Duodenal mucosa (tissue), 2 donors: Measurements from ENCODE around the gene PPP1R14D.

ENCODE experiments used
- H3K27ac ChIP-seq: one replicate; pipeline ENCODE4 v1.7.0; 2013; ENCODE audit warnings: low read depth, low read length
- H3K27me3 ChIP-seq, 2 donors: one replicate each; pipeline ENCODE4 v1.7.0; 2013; ENCODE audit warnings: low read length in 2 of 2, control low read depth in 1 of 2; ENCODE audit not compliant: insufficient read depth in 2 of 2, control insufficient read depth in 1 of 2
- H3K36me3 ChIP-seq, 2 donors: one replicate each; pipeline ENCODE4 v1.7.0; 2013; ENCODE audit warnings: low read length in 2 of 2, control low read depth in 1 of 2; ENCODE audit not compliant: insufficient read depth in 2 of 2, control insufficient read depth in 1 of 2
- H3K4me1 ChIP-seq, 2 donors: one replicate each; pipeline ENCODE4 v1.7.0; 2013; ENCODE audit warnings: low read length in 2 of 2, control low read depth in 1 of 2; ENCODE audit not compliant: insufficient read depth in 2 of 2, control insufficient read depth in 1 of 2
- H3K4me3 ChIP-seq, 2 donors: one replicate each; pipeline ENCODE4 v1.7.0; 2013; ENCODE audit warnings: low read length in 2 of 2, low read depth in 1 of 2
- H3K9ac ChIP-seq, 2 donors: one replicate each; pipeline ENCODE4 v1.7.0; 2013; ENCODE audit warnings: low read length in 2 of 2, low read depth in 1 of 2
- H3K9me3 ChIP-seq, 2 donors: one replicate each; pipeline ENCODE4 v1.7.0; 2013; ENCODE audit warnings: low read length in 2 of 2, control low read depth in 1 of 2; ENCODE audit not compliant: control insufficient read depth in 1 of 2

Gene PPP1R14D

DNA sequence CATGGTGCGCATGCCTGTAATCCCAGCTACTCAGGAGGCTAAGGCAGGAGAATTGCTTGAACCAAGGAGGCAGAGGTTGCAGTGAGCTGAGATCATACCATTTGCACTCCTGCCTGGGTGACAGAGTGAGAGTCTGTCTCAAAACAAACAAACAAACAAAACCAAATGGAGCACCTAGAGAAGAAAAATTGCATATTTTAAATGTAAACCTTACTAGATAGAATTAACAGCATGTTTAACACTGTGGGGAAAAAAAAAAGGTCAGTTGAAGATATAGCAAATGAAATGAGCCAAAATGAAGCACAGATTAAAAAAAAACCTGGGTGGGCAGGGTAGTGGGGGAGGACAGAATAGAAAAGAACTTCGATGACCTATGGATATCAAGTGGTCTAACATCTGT, 7.3 kb downstream of the PPP1R14D start:
- Histone ChIP-seq H3K9me3 (no peaks in the 10 kb centered on the region), H3K9ac (no peak overlapping the region), H3K36me3 (no peaks in the 10 kb centered on the region), H3K27ac (no peak overlapping the region), H3K4me1 (peaks cover 0 to 17% of the 10 kb centered on the region in 2 donors), H3K4me3 (no peak overlapping the region), H3K27me3 (no peaks in the 10 kb centered on the region)

DNA sequence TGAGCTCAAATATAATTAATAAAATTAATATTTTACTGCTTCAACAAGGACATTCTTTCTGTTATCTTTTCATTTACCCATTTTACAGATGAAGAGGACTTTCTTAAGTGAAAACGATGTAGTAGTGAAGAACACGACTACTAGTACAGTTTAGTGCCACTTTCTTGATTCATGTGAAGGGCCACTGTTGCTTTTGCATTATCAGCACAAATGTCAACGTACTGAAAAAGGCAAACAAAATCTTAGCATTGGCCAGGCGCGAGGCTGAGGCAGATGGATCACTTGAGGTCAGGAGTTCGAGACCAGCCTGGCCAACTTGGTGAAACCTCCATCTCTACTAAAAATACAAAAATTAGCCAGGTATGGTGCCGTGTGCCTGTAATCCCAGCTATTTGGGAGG, 9.5 kb downstream of the PPP1R14D start:
- Histone ChIP-seq H3K27ac (no peak overlapping the region), H3K9me3 (no peaks in the 10 kb centered on the region), H3K36me3 (peaks cover 15 to 18% of the 10 kb centered on the region in 2 donors), H3K27me3 (no peaks in the 10 kb centered on the region), H3K4me3 (no peak overlapping the region), H3K4me1 (no peaks in the 10 kb centered on the region), H3K9ac (no peak overlapping the region)

DNA sequence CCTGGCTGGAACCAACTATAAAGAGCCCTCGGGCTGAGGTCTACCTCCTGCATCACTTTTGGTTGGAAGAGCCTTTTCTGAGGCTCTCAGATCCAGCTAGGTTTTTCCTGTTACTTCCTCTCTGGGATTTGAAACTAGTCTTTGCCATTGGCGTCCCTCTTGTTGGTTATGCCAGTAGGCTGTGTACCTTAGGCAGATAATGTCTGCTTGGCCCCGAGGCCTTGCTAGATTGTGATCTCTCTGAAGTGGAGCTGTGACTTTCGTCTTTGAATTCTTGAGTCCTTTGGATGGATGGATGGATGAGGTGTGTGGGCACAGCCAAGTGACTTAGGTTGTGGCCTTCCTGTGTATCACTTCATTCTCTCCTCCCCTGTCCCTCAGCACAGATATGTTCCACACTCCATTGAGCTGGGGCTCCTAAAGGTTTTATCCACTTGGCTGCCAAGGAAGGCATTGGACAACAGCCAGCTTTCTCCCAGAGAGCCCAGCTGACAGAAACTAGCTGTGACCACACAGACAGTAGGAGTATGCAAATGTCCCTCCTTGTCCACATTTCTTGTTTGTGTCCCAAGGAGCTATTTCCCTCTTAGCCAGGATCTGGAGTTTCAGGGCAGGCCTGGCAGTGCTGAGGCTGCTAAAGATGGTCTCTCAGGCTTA, 13.3 kb downstream of the PPP1R14D start:
- H3K9ac ChIP-seq, result no peak overlapping the region
- no peak overlapping the region for H3K27ac ChIP-seq

DNA sequence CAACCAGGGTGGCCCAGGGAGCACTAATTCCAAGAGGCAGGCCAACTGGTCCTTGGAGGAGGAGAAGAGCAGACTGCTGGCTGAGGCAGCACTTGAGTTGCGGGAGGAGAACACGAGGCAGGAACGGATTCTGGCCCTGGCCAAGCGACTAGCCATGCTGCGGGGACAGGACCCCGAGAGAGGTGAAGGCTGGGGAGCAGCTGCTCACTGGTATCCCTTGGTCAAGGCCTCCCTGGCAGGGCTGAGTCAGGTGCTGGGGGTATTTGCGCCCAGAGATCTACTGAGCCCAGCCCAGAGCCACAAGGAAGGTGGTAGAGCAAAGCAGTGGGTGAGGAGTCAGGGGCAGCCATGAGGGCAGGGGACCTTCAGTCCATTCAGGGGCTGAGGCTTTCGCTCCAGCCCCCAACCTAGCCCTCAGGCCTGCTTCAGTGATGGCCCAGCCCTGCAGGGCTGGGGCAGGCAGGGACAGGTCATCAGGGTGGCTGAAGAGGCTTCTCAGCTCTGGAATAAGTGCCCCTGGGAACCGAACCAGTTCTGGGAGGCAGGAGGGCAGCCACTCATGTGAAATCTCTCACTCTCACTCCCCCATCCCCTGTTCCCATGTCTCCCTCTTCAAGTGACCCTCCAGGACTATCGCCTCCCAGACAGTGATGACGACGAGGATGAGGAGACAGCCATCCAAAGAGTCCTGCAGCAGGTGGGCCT, 15.6 kb downstream of the PPP1R14D start:
- Histone ChIP-seq H3K36me3 (peaks cover 30 to 52% of the 10 kb centered on the region in 2 donors), H3K9ac (no peak overlapping the region), H3K27me3 (no peaks in the 10 kb centered on the region), H3K9me3 (no peaks in the 10 kb centered on the region), H3K4me3 (no peak overlapping the region), H3K4me1 (peaks cover 11 to 22% of the 10 kb centered on the region in 2 donors), H3K27ac (no peak overlapping the region)

More for the DNA sequence above, 13.3 kb downstream of the PPP1R14D start:
- Histone ChIP-seq H3K4me3 (no peak overlapping the region), H3K27me3 (no peaks in the 10 kb centered on the region), H3K4me1 (no peaks in the 10 kb centered on the region), H3K9me3 (no peaks in the 10 kb centered on the region), H3K36me3 (peaks cover 30 to 46% of the 10 kb centered on the region in 2 donors)

DNA sequence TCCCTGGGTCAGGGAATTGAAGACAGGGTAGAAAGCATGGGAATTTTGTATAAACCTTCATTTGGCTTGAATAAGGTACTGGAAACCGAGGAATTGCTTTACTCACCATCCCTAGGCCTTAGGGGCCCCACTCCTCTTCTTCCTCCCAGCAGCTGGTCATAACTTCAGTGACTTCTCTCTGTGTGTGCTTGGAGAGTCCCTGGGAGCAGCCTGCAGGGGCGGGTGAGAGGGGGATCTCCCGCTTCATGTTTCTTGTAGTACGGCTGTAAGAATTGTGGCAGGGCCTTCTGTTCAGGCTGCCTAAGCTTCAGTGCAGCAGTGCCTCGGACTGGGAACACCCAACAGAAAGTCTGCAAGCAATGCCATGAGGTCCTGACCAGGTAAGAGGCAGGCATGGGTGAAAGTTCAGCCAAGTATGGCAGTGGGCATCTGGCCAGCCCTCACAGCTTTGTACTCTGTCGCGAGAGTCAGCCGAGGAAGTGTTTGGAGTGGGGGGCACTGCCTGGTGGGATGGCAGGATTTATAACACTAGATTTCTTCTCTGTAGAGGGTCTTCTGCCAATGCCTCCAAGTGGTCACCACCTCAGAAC, 19.6 kb downstream of the PPP1R14D start:
- Histone ChIP-seq H3K27ac (no peak overlapping the region), H3K4me3 (peak overlapping the region in 1 of 2 donors; percentile 100), H3K27me3 (no peaks in the 10 kb centered on the region), H3K9ac (no peak overlapping the region), H3K36me3 (peaks cover 14 to 33% of the 10 kb centered on the region in 2 donors), H3K9me3 (no peaks in the 10 kb centered on the region), H3K4me1 (peaks cover 19 to 31% of the 10 kb centered on the region in 2 donors)

DNA sequence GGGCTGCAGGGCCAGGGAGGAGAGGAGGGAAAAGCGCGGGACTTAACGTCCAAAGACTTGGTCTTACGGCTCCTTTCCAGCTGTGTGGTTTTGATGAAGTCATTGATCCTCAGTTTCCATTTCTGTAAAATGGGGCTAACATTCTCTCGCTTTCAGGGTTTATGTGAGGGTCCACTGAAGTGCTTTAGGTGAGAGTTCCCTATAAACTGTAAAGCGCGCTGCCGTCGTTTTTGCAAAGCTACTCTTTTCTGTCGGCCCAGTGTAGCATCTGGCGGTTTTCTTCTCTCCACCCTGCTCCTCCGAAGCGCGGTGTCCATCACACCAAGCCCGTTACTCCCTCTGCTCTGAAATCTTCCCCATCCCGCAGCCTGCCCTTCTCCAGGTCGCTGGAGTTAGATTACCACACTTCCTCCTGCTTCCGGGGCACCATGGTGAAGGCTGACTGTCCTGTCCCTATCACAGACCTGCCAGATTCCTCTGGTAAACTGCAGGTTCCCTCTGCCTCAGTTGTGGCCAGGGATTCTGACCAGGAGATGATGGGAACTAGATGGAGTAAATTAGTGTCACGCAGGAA, 20.5 kb downstream of the PPP1R14D start:
- H3K27ac ChIP-seq, result peak overlapping the region; percentile 50
- no peaks in the 10 kb centered on the region for H3K9me3 ChIP-seq
- H3K36me3 ChIP-seq, result peaks cover 9 to 23% of the 10 kb centered on the region in 2 donors
- no peaks in the 10 kb centered on the region for H3K27me3 ChIP-seq
- H3K9ac ChIP-seq, result peak overlapping the region; percentile 51 to 100
- peaks cover 28 to 36% of the 10 kb centered on the region in 2 donors for H3K4me1 ChIP-seq
- H3K4me3 ChIP-seq, result peak overlapping the region; percentile 99 to 100

DNA sequence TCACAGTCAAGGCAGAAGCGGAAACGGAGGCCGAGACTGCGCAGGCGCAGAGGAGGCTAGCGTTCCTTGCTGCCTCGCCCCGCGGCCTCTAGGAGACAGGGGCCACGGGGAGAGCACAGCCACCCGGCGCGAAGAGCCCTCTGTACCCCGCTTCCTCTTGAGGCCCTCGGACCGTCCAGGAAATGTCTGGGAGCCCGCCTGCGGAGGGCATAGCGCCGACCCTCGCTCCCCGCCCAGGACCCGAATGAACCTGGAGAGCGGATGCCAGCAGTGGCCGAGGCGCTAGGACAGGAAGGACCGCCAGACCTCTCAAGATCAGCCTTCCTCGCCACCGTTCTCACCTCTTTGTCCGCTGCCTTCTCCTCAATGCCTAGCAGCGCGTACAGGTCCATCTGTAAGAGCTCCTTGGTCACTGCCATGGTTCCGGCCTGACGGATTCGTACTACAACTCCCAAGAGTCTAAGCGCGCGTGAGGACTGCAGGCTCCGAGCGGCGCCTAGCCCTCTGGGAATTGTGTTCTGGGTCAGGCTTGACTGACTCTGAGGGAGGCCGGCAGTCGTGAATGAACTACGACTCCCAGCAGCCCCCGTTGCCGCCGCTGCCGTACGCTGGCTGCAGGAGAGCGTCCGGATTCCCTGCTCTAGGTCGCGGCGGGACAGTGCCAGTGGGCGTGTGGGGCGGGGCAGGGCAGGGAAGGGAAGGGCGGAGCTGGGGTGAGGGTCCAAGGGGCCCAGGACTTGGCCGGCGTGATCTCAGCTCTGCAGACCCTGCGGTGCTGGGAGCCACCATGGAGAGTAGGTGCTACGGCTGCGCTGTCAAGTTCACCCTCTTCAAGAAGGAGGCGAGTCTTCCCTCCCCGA, 21.2 kb downstream of the PPP1R14D start, which contains the start of the genes DNAJC17 and ZFYVE19:
Gene DNAJC17, minus strand, starts transcription at position 446 of the 860 bp plus-strand sequence. Its CDS starts 27 bp downstream, at position 419.
Gene ZFYVE19, plus strand, starts transcription at position 62 of the 860 bp plus-strand sequence. Its CDS starts 501 bp downstream, at position 563.
- peaks cover 9 to 18% of the 10 kb centered on the region in 2 donors for H3K36me3 ChIP-seq
- peaks cover 28 to 36% of the 10 kb centered on the region in 2 donors for H3K4me1 ChIP-seq
- peak within 1 kb of the TSS; percentile 97 for H3K27ac ChIP-seq
- no peaks in the 10 kb centered on the region for H3K9me3 ChIP-seq
- no peaks in the 10 kb centered on the region for H3K27me3 ChIP-seq
- H3K4me3 ChIP-seq, result peak within 1 kb of the TSS; percentile 99 to 100
- peak within 1 kb of the TSS; percentile 100 for H3K9ac ChIP-seq

DNA sequence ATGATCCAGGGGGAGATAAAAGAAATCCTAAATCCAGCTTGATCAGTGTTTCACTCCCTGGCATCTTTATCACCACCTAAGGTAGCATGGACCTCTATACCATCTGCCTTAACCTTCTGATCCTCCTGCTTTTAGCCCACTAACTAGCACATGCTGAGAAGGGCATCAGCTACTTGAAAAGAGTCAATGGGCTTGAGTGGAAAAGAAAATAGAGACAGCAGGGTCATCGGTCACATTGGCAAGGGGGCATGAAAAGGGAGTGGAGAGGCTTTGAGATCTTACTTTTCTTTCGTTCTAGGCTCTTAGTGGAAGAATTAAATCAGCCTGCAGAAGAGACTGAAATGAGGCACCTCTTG, 21.9 kb downstream of the PPP1R14D start:
- Histone ChIP-seq H3K27me3 (no peaks in the 10 kb centered on the region), H3K9me3 (no peaks in the 10 kb centered on the region), H3K27ac (peak overlapping the region; percentile 97), H3K9ac (peak overlapping the region; percentile 100), H3K36me3 (peaks cover 9 to 18% of the 10 kb centered on the region in 2 donors), H3K4me3 (peak overlapping the region; percentile 99 to 100), H3K4me1 (peaks cover 28 to 36% of the 10 kb centered on the region in 2 donors)

DNA sequence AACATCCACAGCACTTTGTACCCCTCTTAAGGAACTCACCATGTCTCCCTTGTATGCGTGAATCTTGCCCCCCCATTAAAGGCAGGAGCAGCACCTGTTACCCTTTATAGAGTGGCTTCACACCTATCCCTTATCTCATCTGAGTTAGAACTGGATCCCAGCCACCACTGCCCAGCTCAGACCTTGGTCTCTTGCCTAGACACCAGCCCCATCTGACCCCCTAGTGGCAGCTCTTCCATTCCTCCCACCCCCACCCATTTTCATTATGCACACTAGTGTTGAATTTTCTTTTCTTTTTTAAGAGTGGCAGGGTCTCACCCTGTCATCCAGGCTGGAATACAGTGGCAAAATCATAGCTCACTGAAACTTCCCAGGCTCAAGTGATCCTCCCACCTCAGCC, 24.8 kb downstream of the PPP1R14D start:
- H3K27me3 ChIP-seq, result no peaks in the 10 kb centered on the region
- no peaks in the 10 kb centered on the region for H3K36me3 ChIP-seq
- no peak overlapping the region for H3K4me3 ChIP-seq
- H3K4me1 ChIP-seq, result peaks cover 22 to 25% of the 10 kb centered on the region in 2 donors
- H3K9ac ChIP-seq, result no peak overlapping the region
- H3K9me3 ChIP-seq, result no peaks in the 10 kb centered on the region
- no peak overlapping the region for H3K27ac ChIP-seq
